ENCODE results near the gene MALRD1.

DNA sequence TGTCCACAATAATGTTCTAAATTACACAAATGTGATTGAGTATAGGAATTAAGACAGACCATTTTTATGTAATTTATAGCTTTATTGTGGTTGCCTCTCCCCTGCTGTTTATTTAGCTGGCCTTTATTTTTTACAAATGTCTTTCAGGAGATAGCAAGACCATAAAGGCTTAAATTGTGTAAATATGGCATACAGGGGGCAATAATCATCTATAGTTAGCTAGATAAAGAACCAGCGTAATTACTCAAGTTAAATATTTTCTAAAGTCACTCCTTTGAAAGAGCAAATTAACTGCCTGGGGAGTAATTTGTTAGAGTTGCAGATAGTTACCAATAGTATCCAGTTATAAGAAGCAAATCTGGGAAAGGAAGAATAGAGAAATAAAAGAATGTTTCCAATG lies at the start of gene MALRD1:
- TF ChIP-seq POLR2AphosphoS5 (IDR thresholded peaks at IDR 0.05; ENCODE audit: low read depth, low read length): no peak
- TF ChIP-seq, protein P1, sequence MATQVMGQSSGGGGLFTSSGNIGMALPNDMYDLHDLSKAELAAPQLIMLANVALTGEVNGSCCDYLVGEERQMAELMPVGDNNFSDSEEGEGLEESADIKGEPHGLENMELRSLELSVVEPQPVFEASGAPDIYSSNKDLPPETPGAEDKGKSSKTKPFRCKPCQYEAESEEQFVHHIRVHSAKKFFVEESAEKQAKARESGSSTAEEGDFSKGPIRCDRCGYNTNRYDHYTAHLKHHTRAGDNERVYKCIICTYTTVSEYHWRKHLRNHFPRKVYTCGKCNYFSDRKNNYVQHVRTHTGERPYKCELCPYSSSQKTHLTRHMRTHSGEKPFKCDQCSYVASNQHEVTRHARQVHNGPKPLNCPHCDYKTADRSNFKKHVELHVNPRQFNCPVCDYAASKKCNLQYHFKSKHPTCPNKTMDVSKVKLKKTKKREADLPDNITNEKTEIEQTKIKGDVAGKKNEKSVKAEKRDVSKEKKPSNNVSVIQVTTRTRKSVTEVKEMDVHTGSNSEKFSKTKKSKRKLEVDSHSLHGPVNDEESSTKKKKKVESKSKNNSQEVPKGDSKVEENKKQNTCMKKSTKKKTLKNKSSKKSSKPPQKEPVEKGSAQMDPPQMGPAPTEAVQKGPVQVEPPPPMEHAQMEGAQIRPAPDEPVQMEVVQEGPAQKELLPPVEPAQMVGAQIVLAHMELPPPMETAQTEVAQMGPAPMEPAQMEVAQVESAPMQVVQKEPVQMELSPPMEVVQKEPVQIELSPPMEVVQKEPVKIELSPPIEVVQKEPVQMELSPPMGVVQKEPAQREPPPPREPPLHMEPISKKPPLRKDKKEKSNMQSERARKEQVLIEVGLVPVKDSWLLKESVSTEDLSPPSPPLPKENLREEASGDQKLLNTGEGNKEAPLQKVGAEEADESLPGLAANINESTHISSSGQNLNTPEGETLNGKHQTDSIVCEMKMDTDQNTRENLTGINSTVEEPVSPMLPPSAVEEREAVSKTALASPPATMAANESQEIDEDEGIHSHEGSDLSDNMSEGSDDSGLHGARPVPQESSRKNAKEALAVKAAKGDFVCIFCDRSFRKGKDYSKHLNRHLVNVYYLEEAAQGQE (IDR thresholded peaks at IDR 0.05; ENCODE audit: insufficient read depth in 1 of 2, low read depth in 2 of 2, low read length in 1 of 2): no peak
- TF ChIP-seq TCF7L2 (IDR thresholded peaks at IDR 0.05; ENCODE audit: low read depth, low read length): no peak
- TF ChIP-seq, protein P2, sequence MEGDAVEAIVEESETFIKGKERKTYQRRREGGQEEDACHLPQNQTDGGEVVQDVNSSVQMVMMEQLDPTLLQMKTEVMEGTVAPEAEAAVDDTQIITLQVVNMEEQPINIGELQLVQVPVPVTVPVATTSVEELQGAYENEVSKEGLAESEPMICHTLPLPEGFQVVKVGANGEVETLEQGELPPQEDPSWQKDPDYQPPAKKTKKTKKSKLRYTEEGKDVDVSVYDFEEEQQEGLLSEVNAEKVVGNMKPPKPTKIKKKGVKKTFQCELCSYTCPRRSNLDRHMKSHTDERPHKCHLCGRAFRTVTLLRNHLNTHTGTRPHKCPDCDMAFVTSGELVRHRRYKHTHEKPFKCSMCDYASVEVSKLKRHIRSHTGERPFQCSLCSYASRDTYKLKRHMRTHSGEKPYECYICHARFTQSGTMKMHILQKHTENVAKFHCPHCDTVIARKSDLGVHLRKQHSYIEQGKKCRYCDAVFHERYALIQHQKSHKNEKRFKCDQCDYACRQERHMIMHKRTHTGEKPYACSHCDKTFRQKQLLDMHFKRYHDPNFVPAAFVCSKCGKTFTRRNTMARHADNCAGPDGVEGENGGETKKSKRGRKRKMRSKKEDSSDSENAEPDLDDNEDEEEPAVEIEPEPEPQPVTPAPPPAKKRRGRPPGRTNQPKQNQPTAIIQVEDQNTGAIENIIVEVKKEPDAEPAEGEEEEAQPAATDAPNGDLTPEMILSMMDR (IDR thresholded peaks at IDR 0.05): no peak

Measured in Panc1 (cell line).